GM12873 (cell line): Measurements from ENCODE around the gene KCNT1.

Experiments used
- CTCF ChIP-seq: IDR thresholded peaks from 2 replicates; pipeline ENCODE4 v1.5.1; 2012; ENCODE audit warnings: low read depth, mild to moderate bottlenecking, moderate library complexity, low read length, control low read depth; ENCODE audit not compliant: insufficient read depth; ENCODE audit errors: missing control alignments

Gene KCNT1

GRCh38 chr9:135812961-135813360 is 111.0 kb downstream of the KCNT1 start:
- TF ChIP-seq CTCF: no peak

- TF ChIP-seq CTCF: no peak
Observed at GRCh38 chr9:135813671-135814290, 111.8 kb downstream of the KCNT1 start.

GRCh38 chr9:135814421-135815095 is 112.6 kb downstream of the KCNT1 start:
- TF ChIP-seq CTCF: no peak

GRCh38 chr9:135815413-135815812 is 113.4 kb downstream of the KCNT1 start:
- no peak for TF ChIP-seq CTCF

GRCh38 chr9:135815830-135816650 is 114.1 kb downstream of the KCNT1 start:
- no peak for TF ChIP-seq CTCF

- TF ChIP-seq CTCF: no peak
Observed at GRCh38 chr9:135816651-135816970, 114.6 kb downstream of the KCNT1 start.
